SK-N-SH treated with all-trans-retinoic acid at 6 μM for 48 hours (cell line): ENCODE data around the gene TOP2A.

Experiments used
- ATAC-seq: fragments of 200-7000 bp; cut with Tn5 transposase; 3 replicates; pipeline ENCODE4 v1.9.1; 2020; ENCODE audit warnings: mild to moderate bottlenecking, moderate library complexity
- BACH2 ChIP-seq: fragments of 250-450 bp; sonication (Bioruptor Pico); IDR thresholded peaks from 2 replicates; pipeline ENCODE4 v1.9.0; 2021; ENCODE audit warnings: mild to moderate bottlenecking, borderline replicate concordance
- CSRNP3 ChIP-seq: fragments of 250-450 bp; sonication (Bioruptor Pico); IDR thresholded peaks from 2 replicates; pipeline ENCODE4 v1.5.1; 2021; ENCODE audit warnings: mild to moderate bottlenecking, moderate library complexity
- ESRRG ChIP-seq: fragments of 250-450 bp; sonication (Bioruptor Pico); IDR thresholded peaks from 2 replicates; pipeline ENCODE4 v1.6.1; 2021; ENCODE audit warnings: mild to moderate bottlenecking
- GLIS3 ChIP-seq: fragments of 250-450 bp; sonication (Bioruptor Pico); IDR thresholded peaks from 2 replicates; pipeline ENCODE4 v1.5.0; 2020; ENCODE audit warnings: mild to moderate bottlenecking, moderate library complexity
- POU6F1 ChIP-seq: fragments of 250-450 bp; sonication (Bioruptor Pico); IDR thresholded peaks from 2 replicates; pipeline ENCODE4 v1.8.0; 2021; ENCODE audit warnings: low read depth, mild to moderate bottlenecking, moderate library complexity, borderline replicate concordance
- PPARA ChIP-seq: fragments of 250-450 bp; sonication (Bioruptor Pico); IDR thresholded peaks from 2 replicates; pipeline ENCODE4 v1.5.0; 2020; ENCODE audit warnings: mild to moderate bottlenecking, borderline replicate concordance
- SNAI2 ChIP-seq: fragments of 250-450 bp; sonication (Bioruptor Pico); IDR thresholded peaks from 2 replicates; pipeline ENCODE4 v1.5.0; 2020; ENCODE audit warnings: mild to moderate bottlenecking, moderate library complexity
- TCF4 ChIP-seq: fragments of 250-450 bp; sonication (Bioruptor Pico); IDR thresholded peaks from 2 replicates; pipeline ENCODE4 v1.8.0; 2021; ENCODE audit warnings: mild to moderate bottlenecking, moderate library complexity, borderline replicate concordance
- TOX ChIP-seq: fragments of 250-450 bp; sonication (Bioruptor Pico); IDR thresholded peaks from 2 replicates; pipeline ENCODE4 v1.8.0; 2021; ENCODE audit warnings: mild to moderate bottlenecking, moderate library complexity, borderline replicate concordance
- ZC3H10 ChIP-seq: fragments of 250-450 bp; sonication (Bioruptor Pico); IDR thresholded peaks from 2 replicates; pipeline ENCODE4 v1.5.1; 2021; ENCODE audit warnings: mild to moderate bottlenecking, moderate library complexity
- ZFP30 ChIP-seq: fragments of 450-650 bp; formaldehyde crosslinking; IDR thresholded peaks from 2 replicates; pipeline ENCODE4 v1.5.0; 2022; ENCODE audit warnings: mild to moderate bottlenecking, moderate library complexity
- ZNF70 ChIP-seq: fragments of 450-650 bp; formaldehyde crosslinking; IDR thresholded peaks from 2 replicates; pipeline ENCODE4 v1.5.0; 2020; ENCODE audit warnings: mild to moderate bottlenecking, moderate library complexity
- ZNF8 ChIP-seq: fragments of 450-650 bp; formaldehyde crosslinking; IDR thresholded peaks from 2 replicates; pipeline ENCODE4 v1.5.0; 2020; ENCODE audit warnings: mild to moderate bottlenecking, moderate library complexity
- TF ChIP-seq, protein P1 (sequence below): fragments of 250-450 bp; sonication (Bioruptor Pico); IDR thresholded peaks from 2 replicates; pipeline ENCODE4 v1.8.0; 2020; ENCODE audit warnings: mild to moderate bottlenecking, moderate library complexity, borderline replicate concordance
- TF ChIP-seq, protein P2 (sequence below): fragments of 250-450 bp; sonication (Bioruptor Pico); IDR thresholded peaks from 2 replicates; pipeline ENCODE4 v1.5.1; 2020; ENCODE audit warnings: low read depth, mild to moderate bottlenecking, moderate library complexity
- TF ChIP-seq, protein P3 (sequence below): fragments of 250-450 bp; sonication (Bioruptor Pico); IDR thresholded peaks from 2 replicates; pipeline ENCODE4 v1.5.0; 2020; ENCODE audit warnings: mild to moderate bottlenecking, moderate library complexity

Gene TOP2A

GRCh38 chr17:40464392-40464855 lies 46.7 kb upstream of the TOP2A start:
- ATAC-seq = no peak
- TF ChIP-seq CSRNP3 (CRISPR knock-in tag) (no peak), TCF4 (CRISPR knock-in tag) (no peak)
- TF ChIP-seq, all 23 proteins: peak for 0

DNA sequence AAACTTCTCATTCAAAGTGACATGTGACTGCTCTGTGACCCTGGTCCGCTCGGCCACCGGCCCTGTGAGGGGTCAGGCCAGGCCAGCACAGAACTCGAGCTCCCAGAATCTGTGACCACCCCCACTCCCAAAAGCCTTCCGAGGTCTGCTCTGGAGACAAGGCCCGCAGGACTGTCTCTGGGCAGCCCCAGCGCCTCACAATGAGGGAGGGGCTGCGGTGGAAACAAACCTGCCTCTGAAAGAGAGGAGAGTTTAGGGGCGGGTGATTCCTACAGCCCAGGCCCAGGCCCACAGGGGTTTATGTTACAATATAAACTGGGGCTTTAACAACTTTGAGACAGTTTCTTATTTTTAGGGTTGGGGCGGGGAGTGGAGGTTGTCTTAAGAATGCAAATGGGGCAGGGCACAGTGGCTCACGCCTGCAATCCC lies 45.4 kb upstream of the TOP2A start:
- TF ChIP-seq TCF4 (CRISPR knock-in tag) = no peak
- TF ChIP-seq PPARA (CRISPR knock-in tag) = no peak
- TF ChIP-seq BACH2 (CRISPR knock-in tag) = no peak
- TF ChIP-seq, protein P1, sequence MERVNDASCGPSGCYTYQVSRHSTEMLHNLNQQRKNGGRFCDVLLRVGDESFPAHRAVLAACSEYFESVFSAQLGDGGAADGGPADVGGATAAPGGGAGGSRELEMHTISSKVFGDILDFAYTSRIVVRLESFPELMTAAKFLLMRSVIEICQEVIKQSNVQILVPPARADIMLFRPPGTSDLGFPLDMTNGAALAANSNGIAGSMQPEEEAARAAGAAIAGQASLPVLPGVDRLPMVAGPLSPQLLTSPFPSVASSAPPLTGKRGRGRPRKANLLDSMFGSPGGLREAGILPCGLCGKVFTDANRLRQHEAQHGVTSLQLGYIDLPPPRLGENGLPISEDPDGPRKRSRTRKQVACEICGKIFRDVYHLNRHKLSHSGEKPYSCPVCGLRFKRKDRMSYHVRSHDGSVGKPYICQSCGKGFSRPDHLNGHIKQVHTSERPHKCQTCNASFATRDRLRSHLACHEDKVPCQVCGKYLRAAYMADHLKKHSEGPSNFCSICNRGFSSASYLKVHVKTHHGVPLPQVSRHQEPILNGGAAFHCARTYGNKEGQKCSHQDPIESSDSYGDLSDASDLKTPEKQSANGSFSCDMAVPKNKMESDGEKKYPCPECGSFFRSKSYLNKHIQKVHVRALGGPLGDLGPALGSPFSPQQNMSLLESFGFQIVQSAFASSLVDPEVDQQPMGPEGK (CRISPR knock-in tag) = no peak
- TF ChIP-seq, protein P2, sequence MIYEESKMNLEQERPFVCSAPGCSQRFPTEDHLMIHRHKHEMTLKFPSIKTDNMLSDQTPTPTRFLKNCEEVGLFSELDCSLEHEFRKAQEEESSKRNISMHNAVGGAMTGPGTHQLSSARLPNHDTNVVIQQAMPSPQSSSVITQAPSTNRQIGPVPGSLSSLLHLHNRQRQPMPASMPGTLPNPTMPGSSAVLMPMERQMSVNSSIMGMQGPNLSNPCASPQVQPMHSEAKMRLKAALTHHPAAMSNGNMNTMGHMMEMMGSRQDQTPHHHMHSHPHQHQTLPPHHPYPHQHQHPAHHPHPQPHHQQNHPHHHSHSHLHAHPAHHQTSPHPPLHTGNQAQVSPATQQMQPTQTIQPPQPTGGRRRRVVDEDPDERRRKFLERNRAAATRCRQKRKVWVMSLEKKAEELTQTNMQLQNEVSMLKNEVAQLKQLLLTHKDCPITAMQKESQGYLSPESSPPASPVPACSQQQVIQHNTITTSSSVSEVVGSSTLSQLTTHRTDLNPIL (CRISPR knock-in tag) = no peak
- no peak for TF ChIP-seq POU6F1
- TF ChIP-seq, all 23 proteins: peak for 0
- no peak for ATAC-seq

DNA sequence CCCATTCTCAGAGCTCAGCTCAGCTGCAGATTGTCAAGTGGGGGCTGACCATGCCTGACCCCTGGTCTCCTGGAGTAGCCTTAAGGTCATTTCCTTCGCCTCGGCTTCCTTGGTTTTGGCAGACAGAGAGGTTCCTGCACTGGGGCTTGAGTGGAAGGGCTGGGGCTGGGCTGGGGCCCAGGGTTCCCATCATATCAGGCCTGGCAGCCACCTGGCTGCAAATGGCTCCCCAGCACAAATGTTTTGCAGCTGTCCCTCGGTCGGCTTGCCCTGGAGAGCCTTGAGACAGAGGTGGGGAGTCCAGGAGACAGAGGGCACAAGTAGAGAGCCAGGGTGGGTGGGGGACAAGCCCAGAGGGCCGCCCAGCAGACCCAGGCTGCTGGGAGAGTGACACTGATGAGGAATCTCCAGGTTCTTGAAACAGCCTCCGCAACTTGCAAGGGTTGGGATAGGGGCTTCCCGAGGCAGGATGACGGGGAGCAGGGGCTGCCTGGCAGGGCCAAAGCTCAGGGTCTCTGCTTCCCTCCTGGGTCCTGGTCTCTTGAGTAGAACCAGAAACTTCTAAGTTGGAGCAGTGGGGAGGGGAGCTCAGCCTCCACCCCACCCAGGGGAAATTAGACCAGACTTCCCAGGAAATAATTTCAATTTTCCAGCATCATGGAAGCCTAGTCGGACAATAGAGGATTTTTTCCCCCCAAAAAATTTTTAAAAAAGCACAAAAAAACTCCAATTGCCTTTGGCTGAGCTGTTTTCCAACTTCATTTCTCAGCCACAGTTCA lies 44.8 kb upstream of the TOP2A start:
- no peak for ATAC-seq
- TF ChIP-seq TOX (CRISPR knock-in tag) = no peak
- TF ChIP-seq GLIS3 (CRISPR knock-in tag) = no peak
- TF ChIP-seq BACH2 (CRISPR knock-in tag) = no peak
- no peak for TF ChIP-seq POU6F1
- TF ChIP-seq ZNF70 = no peak
- no peak for TF ChIP-seq ZC3H10 (CRISPR knock-in tag)
- TF ChIP-seq SNAI2 (CRISPR knock-in tag) = no peak
- TF ChIP-seq ZFP30 (CRISPR knock-in tag) = no peak
- TF ChIP-seq CSRNP3 (CRISPR knock-in tag) = no peak
- TF ChIP-seq ZNF8 (CRISPR knock-in tag) = no peak
- TF ChIP-seq PPARA (CRISPR knock-in tag) = no peak
- TF ChIP-seq, all 23 proteins: peak for 0

DNA sequence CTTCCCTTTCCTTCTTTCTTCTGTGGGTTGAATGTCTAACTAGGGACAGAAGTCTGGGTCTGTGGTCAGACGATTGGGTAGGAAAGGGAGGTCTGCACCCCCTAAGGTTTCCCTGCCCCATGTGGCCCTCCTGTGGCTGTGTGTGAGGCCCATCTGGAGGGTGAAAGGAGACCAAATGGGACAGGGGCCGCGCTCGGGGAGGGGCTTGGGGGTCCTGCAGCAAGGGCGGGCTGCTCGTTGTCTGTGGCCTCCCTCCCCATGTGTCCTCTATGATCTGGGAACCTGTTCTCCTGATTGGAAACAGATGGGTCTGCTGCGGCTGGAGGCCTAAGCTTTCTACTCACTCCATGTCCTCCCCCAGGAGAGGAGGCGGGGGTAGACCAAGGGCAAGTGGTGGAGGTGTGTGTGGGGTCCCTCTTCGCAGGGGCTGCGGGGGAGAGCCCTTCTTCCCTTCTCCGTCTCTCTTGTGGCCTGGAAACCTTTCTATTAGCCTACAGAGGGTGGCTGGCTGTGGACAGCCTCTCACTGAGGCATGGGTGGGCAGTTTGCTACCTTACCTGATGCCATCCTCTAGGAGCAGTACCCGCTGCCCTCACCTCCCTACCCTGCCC lies 44.1 kb upstream of the TOP2A start:
- peak; percentile 9; the same call in 2 of the 3 replicates for ATAC-seq
- TF ChIP-seq TCF4 (CRISPR knock-in tag) (peak; percentile 70; the same call in 1 of the 2 replicates), ESRRG (no peak), SNAI2 (CRISPR knock-in tag) (no peak), CSRNP3 (CRISPR knock-in tag) (no peak)
- TF ChIP-seq, protein P3, sequence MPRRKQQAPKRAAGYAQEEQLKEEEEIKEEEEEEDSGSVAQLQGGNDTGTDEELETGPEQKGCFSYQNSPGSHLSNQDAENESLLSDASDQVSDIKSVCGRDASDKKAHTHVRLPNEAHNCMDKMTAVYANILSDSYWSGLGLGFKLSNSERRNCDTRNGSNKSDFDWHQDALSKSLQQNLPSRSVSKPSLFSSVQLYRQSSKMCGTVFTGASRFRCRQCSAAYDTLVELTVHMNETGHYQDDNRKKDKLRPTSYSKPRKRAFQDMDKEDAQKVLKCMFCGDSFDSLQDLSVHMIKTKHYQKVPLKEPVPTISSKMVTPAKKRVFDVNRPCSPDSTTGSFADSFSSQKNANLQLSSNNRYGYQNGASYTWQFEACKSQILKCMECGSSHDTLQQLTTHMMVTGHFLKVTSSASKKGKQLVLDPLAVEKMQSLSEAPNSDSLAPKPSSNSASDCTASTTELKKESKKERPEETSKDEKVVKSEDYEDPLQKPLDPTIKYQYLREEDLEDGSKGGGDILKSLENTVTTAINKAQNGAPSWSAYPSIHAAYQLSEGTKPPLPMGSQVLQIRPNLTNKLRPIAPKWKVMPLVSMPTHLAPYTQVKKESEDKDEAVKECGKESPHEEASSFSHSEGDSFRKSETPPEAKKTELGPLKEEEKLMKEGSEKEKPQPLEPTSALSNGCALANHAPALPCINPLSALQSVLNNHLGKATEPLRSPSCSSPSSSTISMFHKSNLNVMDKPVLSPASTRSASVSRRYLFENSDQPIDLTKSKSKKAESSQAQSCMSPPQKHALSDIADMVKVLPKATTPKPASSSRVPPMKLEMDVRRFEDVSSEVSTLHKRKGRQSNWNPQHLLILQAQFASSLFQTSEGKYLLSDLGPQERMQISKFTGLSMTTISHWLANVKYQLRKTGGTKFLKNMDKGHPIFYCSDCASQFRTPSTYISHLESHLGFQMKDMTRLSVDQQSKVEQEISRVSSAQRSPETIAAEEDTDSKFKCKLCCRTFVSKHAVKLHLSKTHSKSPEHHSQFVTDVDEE (CRISPR knock-in tag) = no peak
- TF ChIP-seq, protein P1 (CRISPR knock-in tag) = no peak
- TF ChIP-seq, all 23 proteins: peak for 1
